Breast epithelium (tissue), 4 donors: ENCODE measurements around the gene BPTF. TPM values are rescaled to one million over a fixed set of nuclear protein-coding genes. Genes with fewer than 3 reads are reported as not detected.

Source experiments
- DNase-seq, 2 donors: peaks; one replicate each; pipeline ENCODE4 v3.0.0-alpha.2; 2019; ENCODE audit warnings: low spot score in 2 of 2
- H3K27ac ChIP-seq, 2 donors: fragments of 200-600 bp; sonication (generic) in 1 of 2; one replicate each; pipeline ENCODE4 v1.5.1; 2016 to 2019; ENCODE audit warnings: mild to moderate bottlenecking in 1 of 2
- H3K27me3 ChIP-seq, 2 donors: fragments of 200-600 bp; sonication (generic) in 1 of 2; one replicate each; pipeline versions ENCODE4 v1.5.1 to v1.6.0; 2017 to 2019; ENCODE audit warnings: control low read depth in 1 of 2, mild to moderate bottlenecking in 1 of 2
- H3K36me3 ChIP-seq: fragments of 200-600 bp; one replicate; pipeline ENCODE4 v1.5.1; 2019
- H3K4me1 ChIP-seq, 2 donors: fragments of 200-600 bp; sonication (generic); one replicate each; pipeline ENCODE4 v1.5.1; 2016 to 2019; ENCODE audit warnings: control low read depth in 1 of 2
- H3K4me3 ChIP-seq, 3 donors: fragments of 200-600 bp; sonication (generic); 1 replicate in 2 of 3; 2 replicates in 1 of 3; pipeline ENCODE4 v1.5.1; 2016 to 2019; ENCODE audit warnings: mild to moderate bottlenecking in 3 of 3, moderate library complexity in 2 of 3
- H3K9me3 ChIP-seq, 2 donors: fragments of 200-600 bp; sonication (generic) in 1 of 2; one replicate each; pipeline ENCODE4 v1.5.1; 2016 to 2019; ENCODE audit warnings: control low read depth in 1 of 2
- POLR2A ChIP-seq: fragments of 450-650 bp; IDR thresholded peaks from one replicate; pipeline ENCODE4 v1.6.1; 2016; ENCODE audit warnings: antibody characterized with exemption, mild to moderate bottlenecking, moderate library complexity
- POLR2AphosphoS5 ChIP-seq, 3 donors: sonication (generic); formaldehyde crosslinking; IDR thresholded peaks; one replicate each; pipeline ENCODE4 v1.6.1; 2017; ENCODE audit warnings: antibody characterized with exemption in 3 of 3
- intact Hi-C: fragments of 100-400 bp; cut with DNase I; formaldehyde crosslinking; loops from one replicate; pipeline ENCODE4 v1.15.1; 2023; ENCODE audit warnings: low total_unique reads
- total RNA-seq, 3 donors: library from RNA; depleted of rRNA; stranded (reverse); fragments of >200 nt; gene quantifications; one replicate each; pipeline ENCODE4 v1.1.0, GENCODE V29; 2016
- TF ChIP-seq, protein P1 (sequence below), 3 donors: fragments of 450-650 bp; IDR thresholded peaks; one replicate each; pipeline ENCODE4 v1.5.1; 2016 to 2017; ENCODE audit warnings: antibody characterized with exemption in 3 of 3, mild to moderate bottlenecking in 3 of 3, moderate library complexity in 3 of 3

BPTF gene
- total RNA-seq, 3 donors from 2014 or later = 97.6 to 142 (median 120) TPM

DNA sequence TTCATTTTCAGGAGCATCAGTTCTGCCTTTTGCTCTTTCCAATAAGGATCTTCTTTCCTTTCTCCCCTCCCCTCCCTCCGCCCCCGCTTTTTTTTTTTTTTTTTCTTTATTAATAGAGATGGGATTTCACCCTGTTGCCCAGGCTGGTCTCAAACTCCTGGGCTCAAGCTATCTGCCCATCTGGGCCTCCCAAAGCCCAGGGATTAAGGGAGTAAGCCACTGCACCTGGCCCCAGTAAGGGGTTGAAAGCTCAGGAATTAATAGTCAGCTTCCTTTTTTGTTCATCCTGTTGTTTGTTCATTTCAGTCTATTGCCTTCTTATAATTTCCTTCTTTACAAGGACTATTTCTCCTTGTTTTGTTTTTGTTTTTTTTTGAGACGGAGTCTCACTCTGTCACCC is 178.9 kb downstream of the BPTF start:
- H3K4me1 ChIP-seq = no peaks in the 10 kb centered on the region
- intact Hi-C loops = no loop called here
- H3K9me3 ChIP-seq = no peaks in the 10 kb centered on the region
- no peak for DNase-seq
- no peaks in the 10 kb centered on the region for H3K27me3 ChIP-seq
- TF ChIP-seq, protein P1, sequence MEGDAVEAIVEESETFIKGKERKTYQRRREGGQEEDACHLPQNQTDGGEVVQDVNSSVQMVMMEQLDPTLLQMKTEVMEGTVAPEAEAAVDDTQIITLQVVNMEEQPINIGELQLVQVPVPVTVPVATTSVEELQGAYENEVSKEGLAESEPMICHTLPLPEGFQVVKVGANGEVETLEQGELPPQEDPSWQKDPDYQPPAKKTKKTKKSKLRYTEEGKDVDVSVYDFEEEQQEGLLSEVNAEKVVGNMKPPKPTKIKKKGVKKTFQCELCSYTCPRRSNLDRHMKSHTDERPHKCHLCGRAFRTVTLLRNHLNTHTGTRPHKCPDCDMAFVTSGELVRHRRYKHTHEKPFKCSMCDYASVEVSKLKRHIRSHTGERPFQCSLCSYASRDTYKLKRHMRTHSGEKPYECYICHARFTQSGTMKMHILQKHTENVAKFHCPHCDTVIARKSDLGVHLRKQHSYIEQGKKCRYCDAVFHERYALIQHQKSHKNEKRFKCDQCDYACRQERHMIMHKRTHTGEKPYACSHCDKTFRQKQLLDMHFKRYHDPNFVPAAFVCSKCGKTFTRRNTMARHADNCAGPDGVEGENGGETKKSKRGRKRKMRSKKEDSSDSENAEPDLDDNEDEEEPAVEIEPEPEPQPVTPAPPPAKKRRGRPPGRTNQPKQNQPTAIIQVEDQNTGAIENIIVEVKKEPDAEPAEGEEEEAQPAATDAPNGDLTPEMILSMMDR (IDR thresholded peaks at IDR 0.05) = no peak
- TF ChIP-seq POLR2A = no peak
- no peak for TF ChIP-seq POLR2AphosphoS5 (IDR thresholded peaks at IDR 0.05)
- no peak overlapping the region for H3K27ac ChIP-seq
- no peak overlapping the region for H3K4me3 ChIP-seq
- H3K36me3 ChIP-seq = no peaks in the 10 kb centered on the region

DNA sequence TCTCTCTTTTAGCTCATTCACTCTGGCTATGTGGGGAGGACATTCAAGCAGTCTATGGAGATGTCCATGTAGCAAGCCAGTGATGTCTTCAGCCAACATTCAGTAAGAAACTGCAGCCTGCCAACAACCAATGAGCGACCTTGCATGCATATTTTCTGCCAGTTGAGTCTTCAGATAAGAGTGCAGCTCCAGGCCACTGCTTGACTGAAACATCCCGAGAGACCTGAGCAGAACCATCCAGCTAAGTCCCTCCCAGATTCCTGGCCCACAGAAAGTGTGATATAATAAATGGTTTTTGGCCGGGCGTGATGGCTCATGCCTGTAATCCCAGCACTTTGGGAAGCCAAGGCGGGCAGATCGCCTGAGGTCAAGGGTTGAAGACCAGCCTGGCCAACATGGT is 181.5 kb downstream of the BPTF start:
- Histone ChIP-seq H3K4me3 (no peak overlapping the region), H3K9me3 (no peaks in the 10 kb centered on the region), H3K27ac (no peak overlapping the region), H3K4me1 (no peaks in the 10 kb centered on the region), H3K27me3 (no peaks in the 10 kb centered on the region), H3K36me3 (no peaks in the 10 kb centered on the region)
- DNase-seq = no peak
- intact Hi-C loops = no loop called here
- TF ChIP-seq, protein P1 (IDR thresholded peaks at IDR 0.05) = no peak
- TF ChIP-seq POLR2AphosphoS5 (IDR thresholded peaks at IDR 0.05) (no peak), POLR2A (no peak)

DNA sequence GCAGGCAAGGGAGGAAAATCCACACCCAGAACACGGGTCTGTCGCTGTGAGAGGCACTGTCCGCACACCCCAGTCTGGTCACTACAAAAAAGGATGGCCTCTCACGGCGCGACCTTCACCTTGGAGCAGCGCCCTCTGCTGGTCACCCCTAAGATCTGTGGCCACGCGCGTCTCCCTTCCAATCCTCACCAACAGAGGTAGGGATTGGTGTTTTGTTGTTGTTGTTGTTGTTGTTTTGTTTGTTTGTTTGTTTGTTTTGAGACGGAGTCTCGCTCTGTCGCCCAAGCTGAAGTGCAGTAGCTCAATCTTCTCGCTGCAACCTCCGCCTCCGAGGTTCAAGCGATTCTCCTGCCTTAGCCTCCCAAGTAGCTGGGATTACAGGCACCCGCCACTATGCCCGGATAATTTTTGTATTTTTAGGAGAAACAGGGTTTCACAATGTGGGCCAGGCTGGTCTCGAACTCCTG is 185.9 kb downstream of the BPTF start:
- Histone ChIP-seq H3K27ac (no peak overlapping the region), H3K27me3 (no peaks in the 10 kb centered on the region), H3K4me3 (peak overlapping the region in 1 of 3 donors; percentile 40), H3K9me3 (no peaks in the 10 kb centered on the region), H3K4me1 (no peaks in the 10 kb centered on the region), H3K36me3 (no peaks in the 10 kb centered on the region)
- TF ChIP-seq, protein P1 (IDR thresholded peaks at IDR 0.05) = peak in 2 of 3 donors; percentile 61 to 63
- no peak for TF ChIP-seq POLR2AphosphoS5 (IDR thresholded peaks at IDR 0.05)
- intact Hi-C loops = no loop called here
- DNase-seq = peak in 1 of 2 donors; percentile 64

DNA sequence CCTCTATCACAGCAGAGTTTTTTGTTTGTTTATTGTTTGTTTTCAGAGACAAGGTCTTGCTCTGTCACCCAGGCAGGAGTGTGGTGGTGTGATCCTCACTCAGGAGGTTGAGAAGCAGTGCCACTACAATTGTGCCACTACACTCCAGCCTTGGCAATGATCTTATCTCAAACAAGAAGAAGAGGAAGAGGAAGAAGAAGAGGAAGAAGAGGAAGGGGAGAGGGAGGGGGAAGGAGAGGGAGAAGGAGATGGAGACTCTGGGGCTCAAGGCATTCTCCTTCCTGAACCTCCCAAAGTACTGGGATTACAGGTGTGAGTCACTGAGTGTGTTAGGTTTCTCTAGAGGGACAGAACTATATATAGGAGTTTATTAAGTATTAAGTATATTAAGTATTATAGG is 188.1 kb downstream of the BPTF start:
- Histone ChIP-seq H3K9me3 (no peaks in the 10 kb centered on the region), H3K4me1 (no peaks in the 10 kb centered on the region), H3K36me3 (no peaks in the 10 kb centered on the region), H3K4me3 (no peak overlapping the region), H3K27ac (no peak overlapping the region), H3K27me3 (no peaks in the 10 kb centered on the region)
- no peak for DNase-seq
- TF ChIP-seq POLR2A (no peak), POLR2AphosphoS5 (IDR thresholded peaks at IDR 0.05) (no peak)
- TF ChIP-seq, protein P1 (IDR thresholded peaks at IDR 0.05) = no peak
- intact Hi-C loops = no loop called here

DNA sequence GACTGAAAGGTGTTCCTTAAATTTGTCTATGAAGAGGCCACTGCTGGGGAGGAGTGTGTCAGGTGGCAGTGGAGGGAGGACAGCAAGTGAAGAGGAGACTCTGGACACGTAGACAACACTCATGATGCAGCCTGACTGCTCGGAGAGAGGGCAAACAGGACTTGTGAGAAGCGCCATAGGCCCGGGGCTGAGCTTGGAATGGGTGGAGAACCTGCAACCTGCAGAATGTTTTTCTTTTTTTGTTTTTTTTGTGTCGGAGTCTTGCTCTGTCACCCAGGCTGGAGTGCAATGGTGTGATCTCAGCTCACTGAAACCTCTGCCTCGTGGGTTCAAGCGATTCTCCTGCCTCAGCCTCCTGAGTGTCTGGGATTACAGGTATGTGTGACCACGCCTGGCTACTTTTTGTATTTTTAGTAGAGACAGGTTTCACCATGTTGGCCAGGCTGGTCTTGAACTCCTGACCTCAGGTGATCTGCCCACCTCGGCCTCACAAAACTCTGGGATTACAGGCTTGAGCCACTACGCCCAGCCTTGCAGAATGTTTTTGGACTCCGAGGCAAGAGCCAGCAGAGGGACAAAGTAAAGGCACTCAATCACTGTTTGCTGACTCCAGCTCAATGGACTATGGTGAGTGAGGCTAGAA is 189.9 kb downstream of the BPTF start:
- no peak for TF ChIP-seq POLR2A
- TF ChIP-seq POLR2AphosphoS5 (IDR thresholded peaks at IDR 0.05) = no peak
- TF ChIP-seq, protein P1 (IDR thresholded peaks at IDR 0.05) = no peak
- no peaks in the 10 kb centered on the region for H3K9me3 ChIP-seq
- H3K4me3 ChIP-seq = no peak overlapping the region
- DNase-seq = no peak
- H3K36me3 ChIP-seq = no peaks in the 10 kb centered on the region
- no peaks in the 10 kb centered on the region for H3K4me1 ChIP-seq
- intact Hi-C loops = no loop called here
- no peaks in the 10 kb centered on the region for H3K27me3 ChIP-seq
- no peak overlapping the region for H3K27ac ChIP-seq
